Neuronal stem cell (in vitro differentiated cells): ENCODE results near the gene ABCD2.
A peak's percentile ranks its signal among the peaks of the same experiment; 100 is the strongest.
"Not testable (repeated sequence)": the region's sequence is repeated elsewhere in the genome, so short reads cannot be mapped to it uniquely, and the experiment has no call there.

Source experiments
- DNase-seq: peaks from one replicate; pipeline ENCODE4 v3.0.0-alpha.2; 2013; ENCODE audit warnings: low spot score
- H2AFZ ChIP-seq: one replicate; pipeline ENCODE4 v1.6.1; 2013; ENCODE audit warnings: mild to moderate bottlenecking, low read length, inconsistent platforms
- H2AK5ac ChIP-seq: 2 replicates; pipeline ENCODE4 v1.6.1; 2013; ENCODE audit warnings: low read depth, mild to moderate bottlenecking, inconsistent platforms, low read length, moderate library complexity, mixed read lengths
- H2BK120ac ChIP-seq: 2 replicates; pipeline ENCODE4 v1.6.1; 2013; ENCODE audit warnings: low read depth, mild to moderate bottlenecking, inconsistent platforms, low read length, moderate library complexity, mixed read lengths
- H2BK12ac ChIP-seq: one replicate; pipeline ENCODE4 v1.6.1; 2013; ENCODE audit warnings: low read length, inconsistent platforms
- H2BK15ac ChIP-seq: 2 replicates; pipeline ENCODE4 v1.6.1; 2013; ENCODE audit warnings: mild to moderate bottlenecking, low read length, inconsistent platforms, mixed read lengths
- H2BK5ac ChIP-seq: one replicate; pipeline ENCODE4 v1.6.1; 2013; ENCODE audit warnings: inconsistent platforms, mild to moderate bottlenecking, low read length, moderate library complexity
- H3K14ac ChIP-seq: one replicate; pipeline ENCODE4 v1.6.1; 2013; ENCODE audit warnings: low read length, inconsistent platforms
- H3K18ac ChIP-seq: 2 replicates; pipeline ENCODE4 v1.6.1; 2013; ENCODE audit warnings: low read length, inconsistent platforms
- H3K23ac ChIP-seq: 2 replicates; pipeline ENCODE4 v1.6.1; 2013; ENCODE audit warnings: low read depth, mild to moderate bottlenecking, mixed read lengths, low read length, inconsistent platforms; ENCODE audit not compliant: poor library complexity
- H3K27ac ChIP-seq: replicated peaks from 3 replicates; pipeline ENCODE4 v1.5.1; 2013; ENCODE audit warnings: low read length, inconsistent platforms
- H3K27me3 ChIP-seq, 3 experiments: 2 replicates each; pipeline ENCODE4 v1.6.1; 2013; ENCODE audit warnings: low read length in 3 of 3, mild to moderate bottlenecking in 2 of 3, inconsistent platforms in 1 of 3, low read depth in 1 of 3, mixed read lengths in 1 of 3, moderate library complexity in 1 of 3; ENCODE audit not compliant: control insufficient read depth in 3 of 3, insufficient read depth in 3 of 3
- H3K36me3 ChIP-seq, 2 donors: replicated peaks in 1 of 2; 2 replicates each; pipeline ENCODE4 v1.6.1; 2013; ENCODE audit warnings: low read length in 2 of 2; ENCODE audit not compliant: control insufficient read depth in 2 of 2, insufficient read depth in 2 of 2
- H3K4ac ChIP-seq: 2 replicates; pipeline ENCODE4 v1.6.1; 2013; ENCODE audit warnings: inconsistent platforms, mild to moderate bottlenecking, low read length, moderate library complexity
- H3K4me1 ChIP-seq, 2 donors: 1 replicate in 1 of 2; 2 replicates in 1 of 2; pipeline ENCODE4 v1.6.1; 2013; ENCODE audit warnings: low read length in 2 of 2, low read depth in 1 of 2; ENCODE audit not compliant: control insufficient read depth in 2 of 2, insufficient read depth in 1 of 2
- H3K4me2 ChIP-seq: one replicate; pipeline ENCODE4 v1.6.1; 2013; ENCODE audit warnings: mild to moderate bottlenecking, low read length, inconsistent platforms; ENCODE audit not compliant: insufficient read depth, poor library complexity, severe bottlenecking
- H3K4me3 ChIP-seq, 2 donors: 2 replicates each; pipeline ENCODE4 v1.5.1; 2013; ENCODE audit warnings: low read length in 2 of 2, mild to moderate bottlenecking in 2 of 2, inconsistent platforms in 1 of 2, moderate library complexity in 1 of 2
- H3K79me1 ChIP-seq: one replicate; pipeline ENCODE4 v1.6.1; 2013; ENCODE audit warnings: low read depth, mild to moderate bottlenecking, inconsistent platforms, low read length, moderate library complexity
- H3K9ac ChIP-seq: one replicate; pipeline ENCODE4 v1.6.1; 2013; ENCODE audit warnings: mild to moderate bottlenecking, low read depth, low read length, inconsistent platforms; ENCODE audit not compliant: poor library complexity
- H3K9me3 ChIP-seq, 2 donors: replicated peaks in 1 of 2; 2 replicates each; pipeline versions ENCODE3 to v1.6.1; 2013; ENCODE audit warnings: low read length in 2 of 2, mild to moderate bottlenecking in 2 of 2, inconsistent platforms in 1 of 2, low read depth in 1 of 2, mixed read lengths in 1 of 2, moderate library complexity in 1 of 2; ENCODE audit not compliant: control insufficient read depth in 2 of 2, insufficient read depth in 1 of 2
- H4K8ac ChIP-seq: one replicate; pipeline ENCODE4 v1.6.1; 2013; ENCODE audit warnings: low read depth, mild to moderate bottlenecking, inconsistent platforms, low read length, moderate library complexity
- H4K91ac ChIP-seq: one replicate; pipeline ENCODE4 v1.6.1; 2013; ENCODE audit warnings: low read length, low read depth, mild to moderate bottlenecking, inconsistent platforms; ENCODE audit not compliant: poor library complexity
- WGBS, 2 donors: extraction: QIAGEN DNeasy Blood & Tissue Kit; methylation state at CpG; one replicate each; pipeline ENCODE4 v1.1.7; 2013; ENCODE audit warnings: missing lambda C conversion rate in 2 of 2, mixed read lengths in 1 of 2; ENCODE audit not compliant: insufficient read length in 2 of 2, insufficient replicate concordance in 1 of 2; ENCODE audit errors: extremely low coverage in 2 of 2; 5-methylcytosine and 5-hydroxymethylcytosine counted together

Gene ABCD2

DNA sequence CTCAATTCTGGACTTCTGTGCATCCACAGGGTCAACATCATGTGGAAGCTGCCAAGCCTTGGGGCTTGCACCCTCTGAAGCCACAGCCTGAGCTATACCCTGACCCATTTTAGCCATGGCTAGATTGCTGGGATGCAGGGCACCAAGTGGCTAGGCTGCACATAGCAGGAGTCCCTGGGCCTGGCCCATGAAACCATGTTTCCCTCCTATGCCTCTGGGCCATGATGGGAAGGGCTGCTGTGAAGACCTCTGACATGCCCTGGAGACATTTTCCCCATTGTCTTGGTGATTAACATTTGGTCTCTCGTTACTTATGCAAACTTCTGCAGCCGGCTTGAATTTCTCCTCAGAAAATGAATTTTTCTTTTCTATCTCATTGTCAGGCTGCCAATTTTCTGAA lies 92.6 kb downstream of the ABCD2 start:
- peaks cover 3% of the 10 kb centered on the region in 2 donors for H3K9me3 ChIP-seq
- H3K4me3 ChIP-seq, result no peak overlapping the region
- H3K27me3 ChIP-seq, result no peaks in the 10 kb centered on the region
- H3K36me3 ChIP-seq, result no peaks in the 10 kb centered on the region
- H3K18ac ChIP-seq, result no peak overlapping the region
- no peak overlapping the region for H2BK120ac ChIP-seq
- H4K8ac ChIP-seq, result no peak overlapping the region
- H3K4ac ChIP-seq, result no peak overlapping the region
- H3K9ac ChIP-seq, result no peak overlapping the region
- DNase-seq, result no peak
- no peak overlapping the region for H3K23ac ChIP-seq
- H2BK12ac ChIP-seq, result no peak overlapping the region
- H3K4me1 ChIP-seq, result no peaks in the 10 kb centered on the region
- no peak overlapping the region for H3K14ac ChIP-seq
- no peak overlapping the region for H4K91ac ChIP-seq
- no peak overlapping the region for H2AK5ac ChIP-seq
- no peak overlapping the region for H2BK5ac ChIP-seq
- no peak overlapping the region for H3K4me2 ChIP-seq
- no CpG with 5 or more reads among the region's 2 CpGs for WGBS, 2 donors
- no peaks in the 10 kb centered on the region for H3K79me1 ChIP-seq
- no peak overlapping the region for H2AFZ ChIP-seq
- H3K27ac ChIP-seq, result no peak overlapping the region
- H2BK15ac ChIP-seq, result no peak overlapping the region

DNA sequence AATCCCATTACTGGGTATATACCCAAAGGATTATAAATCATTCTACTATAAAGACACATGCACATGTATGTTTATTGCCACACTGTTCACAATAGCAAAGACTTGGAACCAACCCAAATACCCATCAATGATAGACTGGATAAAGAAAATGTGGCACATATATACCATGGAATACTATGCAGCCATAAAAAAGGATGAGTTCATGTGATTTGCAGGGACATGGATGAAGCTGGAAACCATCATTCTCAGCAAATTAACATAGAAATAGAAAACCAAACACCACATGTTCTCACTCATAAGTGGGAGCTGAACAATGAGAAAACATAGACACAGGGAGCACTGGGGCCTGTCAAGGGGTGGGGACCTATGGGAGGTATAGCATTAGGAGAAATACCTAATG lies 97.4 kb downstream of the ABCD2 start:
- H2BK15ac ChIP-seq, H3K23ac ChIP-seq, H4K8ac ChIP-seq, H3K27me3 ChIP-seq, H2AFZ ChIP-seq, H3K79me1 ChIP-seq, H3K36me3 ChIP-seq, H2BK12ac ChIP-seq, H3K4me2 ChIP-seq, H4K91ac ChIP-seq, H3K9me3 ChIP-seq, H3K18ac ChIP-seq, H2BK120ac ChIP-seq, H2AK5ac ChIP-seq, H2BK5ac ChIP-seq, H3K9ac ChIP-seq, H3K4me3 ChIP-seq, H3K4ac ChIP-seq, DNase-seq, H3K14ac ChIP-seq, H3K4me1 ChIP-seq, H3K27ac ChIP-seq: not testable (repeated sequence)

DNA sequence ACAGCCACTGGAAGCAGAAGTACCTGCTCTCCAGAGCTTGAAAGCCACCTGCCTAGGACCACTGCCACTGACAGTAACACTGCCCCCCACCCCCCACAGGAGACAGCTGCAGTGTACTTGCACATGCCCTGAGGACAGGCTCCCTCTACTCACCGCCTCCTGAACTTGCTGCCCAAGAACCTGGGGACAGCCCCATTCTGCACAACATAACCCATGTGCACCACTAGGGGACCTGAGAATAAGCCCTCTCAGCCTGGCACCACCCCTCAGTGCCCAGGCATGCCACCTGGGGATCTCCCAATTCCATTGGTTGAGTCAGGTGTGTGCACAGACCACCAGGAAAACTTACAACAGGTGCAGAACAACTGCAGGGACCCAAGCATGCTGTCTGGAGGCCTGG lies 109.6 kb downstream of the ABCD2 start:
- DNase-seq, result no peak
- no peak overlapping the region for H4K91ac ChIP-seq
- peaks cover 1 to 17% of the 10 kb centered on the region in 2 donors for H3K9me3 ChIP-seq
- H3K4me3 ChIP-seq, result no peak overlapping the region
- H3K27ac ChIP-seq, result no peak overlapping the region
- no peak overlapping the region for H3K23ac ChIP-seq
- H3K9ac ChIP-seq, result no peak overlapping the region
- peak overlapping the region; percentile 14 for H3K14ac ChIP-seq
- H2BK5ac ChIP-seq, result peak overlapping the region; percentile 72
- H2BK15ac ChIP-seq, result no peak overlapping the region
- H3K4ac ChIP-seq, result no peak overlapping the region
- WGBS, 2 donors, result no CpG with 5 or more reads among the region's 1 CpG
- H3K18ac ChIP-seq, result peak overlapping the region; percentile 49
- H3K27me3 ChIP-seq, result no peaks in the 10 kb centered on the region
- H3K4me1 ChIP-seq, result peaks cover 0 to 4% of the 10 kb centered on the region in 2 donors
- H2BK12ac ChIP-seq, result no peak overlapping the region
- no peak overlapping the region for H3K4me2 ChIP-seq
- no peak overlapping the region for H2AFZ ChIP-seq
- no peak overlapping the region for H2BK120ac ChIP-seq
- no peak overlapping the region for H4K8ac ChIP-seq
- no peaks in the 10 kb centered on the region for H3K36me3 ChIP-seq
- H3K79me1 ChIP-seq, result peaks cover 2% of the 10 kb centered on the region
- peak overlapping the region; percentile 33 for H2AK5ac ChIP-seq

DNA sequence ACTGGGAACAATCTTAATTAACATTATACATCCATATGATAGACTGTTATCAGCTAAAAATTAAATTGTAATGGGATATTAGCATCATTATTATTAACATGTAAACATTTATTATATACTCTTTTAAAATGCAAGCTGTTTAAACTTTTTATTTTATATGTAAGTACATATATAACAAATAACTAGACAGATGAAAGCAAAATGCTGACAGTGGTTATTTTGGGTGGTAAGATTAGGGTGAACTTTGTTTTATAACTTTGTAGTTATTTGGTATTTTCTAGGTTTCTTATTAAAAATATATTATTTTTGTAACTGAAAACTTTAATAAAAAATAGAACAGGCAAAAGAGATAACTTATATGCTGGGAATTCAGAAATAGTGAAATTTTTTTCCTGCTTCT lies 114.0 kb downstream of the ABCD2 start:
- H2BK120ac ChIP-seq, result no peak overlapping the region
- no peak overlapping the region for H3K23ac ChIP-seq
- no peak overlapping the region for H2AFZ ChIP-seq
- no peak overlapping the region for H3K27ac ChIP-seq
- no peak overlapping the region for H3K4me2 ChIP-seq
- no peak overlapping the region for H2BK5ac ChIP-seq
- no peaks in the 10 kb centered on the region for H3K27me3 ChIP-seq
- peaks cover 0 to 4% of the 10 kb centered on the region in 2 donors for H3K9me3 ChIP-seq
- no peaks in the 10 kb centered on the region for H3K36me3 ChIP-seq
- H2AK5ac ChIP-seq, result no peak overlapping the region
- H4K8ac ChIP-seq, result no peak overlapping the region
- H2BK12ac ChIP-seq, result no peak overlapping the region
- H4K91ac ChIP-seq, result no peak overlapping the region
- no peak overlapping the region for H3K18ac ChIP-seq
- H3K4ac ChIP-seq, result no peak overlapping the region
- H3K9ac ChIP-seq, result no peak overlapping the region
- peaks cover 2% of the 10 kb centered on the region for H3K79me1 ChIP-seq
- H3K4me1 ChIP-seq, result peaks cover 7 to 22% of the 10 kb centered on the region in 2 donors
- H2BK15ac ChIP-seq, result no peak overlapping the region
- no peak overlapping the region for H3K14ac ChIP-seq
- no peak overlapping the region for H3K4me3 ChIP-seq
- no peak for DNase-seq
